HepG2 (cell line): ENCODE results near the gene OTOP2. TPM values are rescaled to one million over a fixed set of nuclear protein-coding genes. Genes with fewer than 3 reads are reported as not detected.

Experiments
- ATAC-seq: fragments of 200-7000 bp; cut with Tn5 transposase; 3 replicates; pipeline ENCODE4 v1.9.1; 2020; ENCODE audit warnings: mild to moderate bottlenecking, moderate library complexity
- BruUV-seq: library from RNA; stranded (reverse); fragments of 400-500 nt; replicated peaks from 2 replicates; lab custom pipeline; 2021; lab: Mats Ljungman, UMichigan
- CTCF ChIA-PET: fragments of 300-600 bp; formaldehyde crosslinking; extraction: SDS; loops from one replicate; lab custom pipeline; 2021; ENCODE audit warnings: low total read pairs, inconsistent platforms, low intra/inter-chr PET ratio; lab: Yijun Ruan, JAX
- POLR2A ChIA-PET: fragments of 350-600 bp; sonication (Branson Sonifier 250); formaldehyde crosslinking; loops from one replicate; lab custom pipeline; 2020; ENCODE audit warnings: antibody characterized with exemption, inconsistent platforms; lab: Yijun Ruan, JAX
- DNase-seq: peaks from one replicate; pipeline ENCODE4 v3.0.0-alpha.2; 2015; ENCODE audit warnings: low spot score
- FAIRE-seq: peaks from 3 replicates; lab custom pipeline; 2011; peaks lifted over from hg19 to GRCh38; lab: Jason Lieb, UNC
- H2AFZ ChIP-seq: one replicate; pipeline ENCODE4 v1.6.1; 2011; ENCODE audit warnings: low read length, inconsistent platforms
- H3K27ac ChIP-seq: fragments of 300-600 bp; 3 replicates; pipeline ENCODE4 v1.8.0; 2011; ENCODE audit warnings: mixed run types, mild to moderate bottlenecking, mixed read lengths, low read length, inconsistent platforms; ENCODE audit not compliant: insufficient read depth; ENCODE audit errors: extremely low read length
- H3K27me3 ChIP-seq, 2 experiments: fragments of 200-600 bp in 1 of 2; 2 replicates in 1 of 2; 3 replicates in 1 of 2; pipeline versions ENCODE4 v1.6.0 to v1.8.0; 2011; ENCODE audit warnings: low read length in 2 of 2, mild to moderate bottlenecking in 2 of 2, moderate library complexity in 2 of 2, inconsistent platforms in 1 of 2; ENCODE audit not compliant: insufficient read depth in 2 of 2, control insufficient read depth in 1 of 2
- H3K36me3 ChIP-seq, 2 experiments: fragments of 200-600 bp in 1 of 2; replicated peaks in 1 of 2; 2 replicates in 1 of 2; 3 replicates in 1 of 2; pipeline versions ENCODE4 v1.5.1 to v1.8.0; 2011; ENCODE audit warnings: low read length in 2 of 2, inconsistent platforms in 1 of 2; ENCODE audit not compliant: insufficient read depth in 2 of 2, control insufficient read depth in 1 of 2
- H3K4me1 ChIP-seq: 2 replicates; pipeline ENCODE4 v1.5.1; 2012; ENCODE audit warnings: low read length, inconsistent platforms; ENCODE audit not compliant: insufficient read depth
- H3K4me2 ChIP-seq: 2 replicates; pipeline ENCODE4 v1.6.0; 2011; ENCODE audit warnings: low read depth, low read length, inconsistent platforms
- H3K4me3 ChIP-seq, 3 experiments: fragments of 200-600 bp in 1 of 3; sonication (generic), shearing (Covaris generic) in 1 of 3; replicated peaks in 1 of 3; 2 replicates each; pipeline ENCODE4 v1.5.1; 2011 to 2016; ENCODE audit warnings: low read length in 3 of 3, inconsistent platforms in 2 of 3, low read depth in 2 of 3, mild to moderate bottlenecking in 2 of 3, control low read depth in 1 of 3, mixed read lengths in 1 of 3; ENCODE audit not compliant: insufficient read depth in 1 of 3
- H3K79me2 ChIP-seq: one replicate; pipeline ENCODE4 v1.6.1; 2011; ENCODE audit warnings: low read length, inconsistent platforms; ENCODE audit not compliant: insufficient read depth
- H3K9ac ChIP-seq: 2 replicates; pipeline ENCODE4 v1.6.0; 2011; ENCODE audit warnings: mild to moderate bottlenecking, low read depth, low read length, inconsistent platforms; ENCODE audit not compliant: insufficient read depth
- H3K9me3 ChIP-seq: 2 replicates; pipeline ENCODE4 v1.5.1; 2012; ENCODE audit warnings: mild to moderate bottlenecking, low read length
- H4K20me1 ChIP-seq: 2 replicates; pipeline ENCODE4 v1.6.0; 2011; ENCODE audit warnings: inconsistent platforms, mild to moderate bottlenecking, low read length, moderate library complexity; ENCODE audit not compliant: insufficient read depth
- NR2F2 ChIP-seq: IDR thresholded peaks from 2 replicates; pipeline ENCODE4 v1.6.1; 2012; ENCODE audit warnings: low read depth, inconsistent platforms, borderline replicate concordance
- ZNF317 ChIP-seq: sonication (generic); formaldehyde crosslinking; IDR thresholded peaks from 2 replicates; pipeline ENCODE4 v1.5.0; 2020; ENCODE audit warnings: mild to moderate bottlenecking, missing genetic modification reagents
- ZNF619 ChIP-seq: sonication (generic); formaldehyde crosslinking; IDR thresholded peaks from 2 replicates; pipeline ENCODE4 v1.4.0; 2020; ENCODE audit warnings: mild to moderate bottlenecking, missing genetic modification reagents
- WGBS: methylation state at CpG from one replicate; pipeline ENCODE4 v1.1.6; 2017; ENCODE audit warnings: low lambda C conversion rate; 5-methylcytosine and 5-hydroxymethylcytosine counted together
- in situ Hi-C: cut with HindIII; loops from 2 replicates; pipeline ENCODE4 v1.10.0; 2017; ENCODE audit warnings: low pct_unique_long_range_greater_than_20kb; ENCODE audit not compliant: extremely low pct_ligation_motif_present
- intact Hi-C: fragments of 100-400 bp; cut with micrococcal nuclease; formaldehyde crosslinking; loops from one replicate; pipeline ENCODE4 v1.10.0; 2022; ENCODE audit not compliant: unreplicated experiment
- polyA plus RNA-seq, 8 experiments: library from polyadenylated mRNA; depleted of rRNA in 3 of 8; stranded (reverse) in 7 of 8; unstranded in 1 of 8; fragments of >200 nt; fragmentation: Illumina TruSeq in 4 of 8; extraction: Trizol in 4 of 8; gene quantifications; 2 replicates each; pipeline versions ENCODE4 v1.2.1 to v1.2.3, GENCODE V29; 2011 to 2016; ENCODE audit warnings: low read depth in 4 of 8, missing spikeins in 1 of 8, mixed read lengths in 1 of 8; ENCODE audit not compliant: insufficient read depth in 1 of 8
- total RNA-seq, 5 experiments: library from RNA; depleted of rRNA; stranded (reverse); fragments of >200 nt; fragmentation: Illumina TruSeq; extraction: Trizol; gene quantifications; 2 replicates each; pipeline ENCODE4 v1.2.3, GENCODE V29; 2016; ENCODE audit warnings: low read depth in 1 of 5
- TF ChIP-seq, protein P1 (sequence below): sonication (generic); formaldehyde crosslinking; IDR thresholded peaks from 2 replicates; pipeline ENCODE4 v1.4.0; 2020; ENCODE audit warnings: low read depth, mild to moderate bottlenecking, missing genetic modification reagents
- TF ChIP-seq, protein P2 (sequence below): sonication (generic); formaldehyde crosslinking; IDR thresholded peaks from 2 replicates; pipeline ENCODE4 v1.4.0; 2020; ENCODE audit warnings: missing genetic modification reagents, borderline replicate concordance

Gene OTOP2
- total and polyA plus RNA-seq, 2 of the 13 experiments (the other 11 are each of a cell fraction or from before 2014, with no cell fraction given) = not detected

DNA sequence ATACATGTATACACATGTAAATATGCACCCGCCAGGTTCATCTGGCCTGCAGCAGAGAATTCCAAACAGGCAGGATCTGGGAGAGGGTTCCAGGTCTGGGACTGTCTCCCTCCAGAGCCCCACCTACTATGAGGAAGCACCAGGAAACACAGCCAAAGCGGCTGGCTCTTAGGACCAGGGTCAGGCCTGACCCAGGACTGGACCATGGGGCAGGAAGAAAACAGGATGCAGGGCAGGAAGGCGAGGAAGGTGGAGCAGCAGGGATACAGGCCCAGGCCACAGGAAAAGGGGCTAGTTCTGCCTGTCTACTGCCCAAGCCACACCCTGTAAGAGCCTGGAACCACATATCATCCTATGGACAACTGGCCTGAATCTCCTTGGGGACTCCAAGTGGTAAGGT is 46.3 kb downstream of the OTOP2 start:
- H3K79me2 ChIP-seq = no peaks in the 10 kb centered on the region
- in situ Hi-C loops = no loop called here
- H3K4me2 ChIP-seq = peak overlapping the region; percentile 87; the same call in 1 of the 2 replicates
- H3K27me3 ChIP-seq = peaks cover 5 to 40% of the 10 kb centered on the region in 2 experiments; a peak in 4 of 5 replicates
- no peaks in the 10 kb centered on the region for H3K9me3 ChIP-seq
- H4K20me1 ChIP-seq = no peaks in the 10 kb centered on the region
- DNase-seq = no peak
- ChIA-PET POLR2A (interaction anchor here (1.0 to 4.7 kb wide), 5 partner anchors 9 to 55 kb away, joined by 7 to 65 read pairs (median 19); partner anchors contain the start of genes CDR2L and MRPL58), CTCF (no interaction called here)
- no peak for ATAC-seq
- H3K4me3 ChIP-seq = peak overlapping the region in 1 of 3 experiments; percentile 83; a peak in 1 of 6 replicates
- H3K36me3 ChIP-seq = no peaks in the 10 kb centered on the region
- FAIRE-seq = peak; percentile 23
- BruUV-seq = no TSS peak
- intact Hi-C loops = no loop called here
- peaks cover 47% of the 10 kb centered on the region for H3K4me1 ChIP-seq
- H2AFZ ChIP-seq = no peak overlapping the region
- TF ChIP-seq ZNF317 (CRISPR knock-in tag) (no peak), ZNF619 (no peak), NR2F2 (no peak)
- TF ChIP-seq, protein P1, sequence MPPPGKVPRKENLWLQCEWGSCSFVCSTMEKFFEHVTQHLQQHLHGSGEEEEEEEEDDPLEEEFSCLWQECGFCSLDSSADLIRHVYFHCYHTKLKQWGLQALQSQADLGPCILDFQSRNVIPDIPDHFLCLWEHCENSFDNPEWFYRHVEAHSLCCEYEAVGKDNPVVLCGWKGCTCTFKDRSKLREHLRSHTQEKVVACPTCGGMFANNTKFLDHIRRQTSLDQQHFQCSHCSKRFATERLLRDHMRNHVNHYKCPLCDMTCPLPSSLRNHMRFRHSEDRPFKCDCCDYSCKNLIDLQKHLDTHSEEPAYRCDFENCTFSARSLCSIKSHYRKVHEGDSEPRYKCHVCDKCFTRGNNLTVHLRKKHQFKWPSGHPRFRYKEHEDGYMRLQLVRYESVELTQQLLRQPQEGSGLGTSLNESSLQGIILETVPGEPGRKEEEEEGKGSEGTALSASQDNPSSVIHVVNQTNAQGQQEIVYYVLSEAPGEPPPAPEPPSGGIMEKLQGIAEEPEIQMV (CRISPR knock-in tag) = no peak
- TF ChIP-seq, protein P2, sequence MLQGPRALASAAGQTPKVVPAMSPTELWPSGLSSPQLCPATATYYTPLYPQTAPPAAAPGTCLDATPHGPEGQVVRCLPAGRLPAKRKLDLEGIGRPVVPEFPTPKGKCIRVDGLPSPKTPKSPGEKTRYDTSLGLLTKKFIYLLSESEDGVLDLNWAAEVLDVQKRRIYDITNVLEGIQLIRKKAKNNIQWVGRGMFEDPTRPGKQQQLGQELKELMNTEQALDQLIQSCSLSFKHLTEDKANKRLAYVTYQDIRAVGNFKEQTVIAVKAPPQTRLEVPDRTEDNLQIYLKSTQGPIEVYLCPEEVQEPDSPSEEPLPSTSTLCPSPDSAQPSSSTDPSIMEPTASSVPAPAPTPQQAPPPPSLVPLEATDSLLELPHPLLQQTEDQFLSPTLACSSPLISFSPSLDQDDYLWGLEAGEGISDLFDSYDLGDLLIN (CRISPR knock-in tag) = no peak
- TF ChIP-seq, all 625 proteins: peak for 0
- 48% methylated on average over 3 of the region's 3 CpGs for WGBS
- H3K27ac ChIP-seq = no peak overlapping the region
- H3K9ac ChIP-seq = no peak overlapping the region
